ENCODE results near the gene RTN1.

- TF ChIP-seq, protein P1, sequence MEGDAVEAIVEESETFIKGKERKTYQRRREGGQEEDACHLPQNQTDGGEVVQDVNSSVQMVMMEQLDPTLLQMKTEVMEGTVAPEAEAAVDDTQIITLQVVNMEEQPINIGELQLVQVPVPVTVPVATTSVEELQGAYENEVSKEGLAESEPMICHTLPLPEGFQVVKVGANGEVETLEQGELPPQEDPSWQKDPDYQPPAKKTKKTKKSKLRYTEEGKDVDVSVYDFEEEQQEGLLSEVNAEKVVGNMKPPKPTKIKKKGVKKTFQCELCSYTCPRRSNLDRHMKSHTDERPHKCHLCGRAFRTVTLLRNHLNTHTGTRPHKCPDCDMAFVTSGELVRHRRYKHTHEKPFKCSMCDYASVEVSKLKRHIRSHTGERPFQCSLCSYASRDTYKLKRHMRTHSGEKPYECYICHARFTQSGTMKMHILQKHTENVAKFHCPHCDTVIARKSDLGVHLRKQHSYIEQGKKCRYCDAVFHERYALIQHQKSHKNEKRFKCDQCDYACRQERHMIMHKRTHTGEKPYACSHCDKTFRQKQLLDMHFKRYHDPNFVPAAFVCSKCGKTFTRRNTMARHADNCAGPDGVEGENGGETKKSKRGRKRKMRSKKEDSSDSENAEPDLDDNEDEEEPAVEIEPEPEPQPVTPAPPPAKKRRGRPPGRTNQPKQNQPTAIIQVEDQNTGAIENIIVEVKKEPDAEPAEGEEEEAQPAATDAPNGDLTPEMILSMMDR (IDR thresholded peaks at IDR 0.05; ENCODE audit: low read depth, low read length): no peak
- no peak for TF ChIP-seq POLR2A (IDR thresholded peaks at IDR 0.05; ENCODE audit: extremely low read depth, insufficient read length)
- TF ChIP-seq MAX (IDR thresholded peaks at IDR 0.05; ENCODE audit: low read depth, low read length): no peak
- no peak for TF ChIP-seq MYC (IDR thresholded peaks at IDR 0.05; ENCODE audit: low read depth, low read length)
Observed at GRCh38 chr14:59900556-59900955, 30.0 kb upstream of the RTN1 start.

Data from NB4 (cell line).